Stimulated activated CD8-positive, alpha-beta memory T cell treated with anti-CD3 and anti-CD28 coated beads, Interleukin-2, amount 100 ng/mL, for 1 hour (primary cell): ENCODE data around the gene QRICH2.
A peak's percentile ranks its signal among the peaks of the same experiment; 100 is the strongest.
"Not testable (repeated sequence)": the region's sequence is repeated elsewhere in the genome, so short reads cannot be mapped to it uniquely, and the experiment has no call there.

ENCODE experiments used
- DNase-seq, 2 donors: peaks; one replicate each; pipeline ENCODE4 v3.0.0-alpha.2; 2020; ENCODE audit warnings: low read depth in 2 of 2

QRICH2 gene, protein sequence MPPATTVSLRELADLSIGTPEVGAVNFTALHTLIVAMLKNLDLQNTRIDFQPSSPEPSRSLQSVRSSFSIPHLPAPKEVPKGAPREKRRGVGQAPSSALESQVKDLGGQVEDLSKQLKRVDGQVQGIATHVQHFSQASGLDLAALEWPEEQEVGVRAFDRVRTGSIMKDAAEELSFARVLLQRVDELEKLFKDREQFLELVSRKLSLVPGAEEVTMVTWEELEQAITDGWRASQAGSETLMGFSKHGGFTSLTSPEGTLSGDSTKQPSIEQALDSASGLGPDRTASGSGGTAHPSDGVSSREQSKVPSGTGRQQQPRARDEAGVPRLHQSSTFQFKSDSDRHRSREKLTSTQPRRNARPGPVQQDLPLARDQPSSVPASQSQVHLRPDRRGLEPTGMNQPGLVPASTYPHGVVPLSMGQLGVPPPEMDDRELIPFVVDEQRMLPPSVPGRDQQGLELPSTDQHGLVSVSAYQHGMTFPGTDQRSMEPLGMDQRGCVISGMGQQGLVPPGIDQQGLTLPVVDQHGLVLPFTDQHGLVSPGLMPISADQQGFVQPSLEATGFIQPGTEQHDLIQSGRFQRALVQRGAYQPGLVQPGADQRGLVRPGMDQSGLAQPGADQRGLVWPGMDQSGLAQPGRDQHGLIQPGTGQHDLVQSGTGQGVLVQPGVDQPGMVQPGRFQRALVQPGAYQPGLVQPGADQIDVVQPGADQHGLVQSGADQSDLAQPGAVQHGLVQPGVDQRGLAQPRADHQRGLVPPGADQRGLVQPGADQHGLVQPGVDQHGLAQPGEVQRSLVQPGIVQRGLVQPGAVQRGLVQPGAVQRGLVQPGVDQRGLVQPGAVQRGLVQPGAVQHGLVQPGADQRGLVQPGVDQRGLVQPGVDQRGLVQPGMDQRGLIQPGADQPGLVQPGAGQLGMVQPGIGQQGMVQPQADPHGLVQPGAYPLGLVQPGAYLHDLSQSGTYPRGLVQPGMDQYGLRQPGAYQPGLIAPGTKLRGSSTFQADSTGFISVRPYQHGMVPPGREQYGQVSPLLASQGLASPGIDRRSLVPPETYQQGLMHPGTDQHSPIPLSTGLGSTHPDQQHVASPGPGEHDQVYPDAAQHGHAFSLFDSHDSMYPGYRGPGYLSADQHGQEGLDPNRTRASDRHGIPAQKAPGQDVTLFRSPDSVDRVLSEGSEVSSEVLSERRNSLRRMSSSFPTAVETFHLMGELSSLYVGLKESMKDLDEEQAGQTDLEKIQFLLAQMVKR (N-terminal part only)

DNA sequence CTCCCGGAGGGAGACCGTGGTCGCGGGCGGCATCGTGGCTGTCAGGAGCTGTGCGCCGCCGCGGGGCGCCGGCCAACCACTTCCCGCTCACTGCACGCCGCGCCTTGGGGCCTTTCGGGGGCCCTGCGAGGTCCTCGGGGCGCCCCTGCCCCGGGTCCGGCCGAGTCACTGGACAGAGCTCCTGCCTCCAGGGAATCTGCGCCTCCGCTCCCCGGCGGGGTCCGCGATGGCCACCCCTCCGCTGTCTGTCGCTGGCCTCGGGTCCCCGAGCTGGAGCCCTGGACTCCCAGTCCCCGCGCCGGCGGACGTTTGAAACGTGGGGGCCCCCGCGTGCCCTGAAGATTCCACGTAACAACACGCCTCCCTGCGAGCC, at the start of gene QRICH2:
QRICH2 (minus strand) TSS at position 311 of the 373 bp plus-strand sequence; CDS start at position 33, 278 bp downstream.
- no peak for DNase-seq

DNA sequence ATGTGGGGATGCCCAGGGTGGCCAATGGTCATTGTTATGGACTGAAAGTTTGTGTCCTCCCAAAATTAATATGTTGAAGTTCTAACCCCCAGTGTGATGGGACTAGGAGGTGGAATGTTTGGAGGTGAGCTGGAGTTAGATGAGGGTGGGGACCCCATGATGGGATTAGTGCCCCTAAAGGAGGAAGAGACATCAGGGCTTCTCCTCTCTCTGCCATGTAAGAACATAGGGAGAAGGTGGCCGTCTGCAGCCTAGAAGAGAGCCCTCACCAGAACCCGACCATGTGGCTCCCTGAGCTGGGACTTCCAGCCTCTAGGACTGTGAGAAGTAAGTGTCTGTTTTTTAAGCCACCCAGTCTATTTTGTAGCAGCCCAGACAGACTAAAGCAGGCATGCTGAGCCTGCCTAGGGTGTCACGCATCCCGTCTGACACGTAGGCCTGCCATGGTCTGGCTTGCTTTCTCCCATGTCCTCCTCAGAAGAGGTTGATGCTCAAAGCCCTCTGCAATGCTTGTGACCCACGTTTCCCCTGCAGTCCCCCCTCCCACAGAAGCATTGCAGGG, 49.6 kb upstream of the QRICH2 start:
- no peak for DNase-seq

DNA sequence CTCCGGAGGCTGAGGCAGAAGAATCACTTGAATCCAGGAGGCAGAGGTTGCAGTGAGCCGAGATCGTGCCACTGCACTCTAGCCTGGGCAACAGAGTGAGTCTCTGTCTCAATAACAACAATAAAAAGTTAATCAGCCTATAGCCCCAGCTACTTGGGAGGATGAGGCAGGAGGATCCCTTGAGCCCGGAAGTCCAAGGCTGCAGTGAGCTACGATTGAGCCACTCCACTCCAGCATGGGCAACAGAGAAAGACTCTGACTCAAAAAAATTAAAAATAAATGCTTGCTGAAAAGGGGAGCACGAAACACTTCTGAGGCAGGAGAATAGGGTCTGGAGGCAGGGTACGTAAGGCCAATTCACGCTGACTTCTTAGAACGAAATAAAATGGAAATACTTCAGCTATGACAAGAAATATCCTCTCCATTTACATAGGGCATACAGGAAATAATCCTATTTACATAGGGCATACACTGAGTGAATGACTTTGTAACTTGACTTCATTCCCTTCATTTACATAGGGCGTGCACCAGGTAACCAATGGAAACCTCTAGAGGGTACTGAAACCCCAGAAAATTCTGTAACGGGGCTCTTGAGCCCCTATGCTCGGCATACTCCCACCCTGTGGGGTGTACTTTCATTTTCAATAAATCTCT, 48.9 kb upstream of the QRICH2 start:
- no peak for DNase-seq

DNA sequence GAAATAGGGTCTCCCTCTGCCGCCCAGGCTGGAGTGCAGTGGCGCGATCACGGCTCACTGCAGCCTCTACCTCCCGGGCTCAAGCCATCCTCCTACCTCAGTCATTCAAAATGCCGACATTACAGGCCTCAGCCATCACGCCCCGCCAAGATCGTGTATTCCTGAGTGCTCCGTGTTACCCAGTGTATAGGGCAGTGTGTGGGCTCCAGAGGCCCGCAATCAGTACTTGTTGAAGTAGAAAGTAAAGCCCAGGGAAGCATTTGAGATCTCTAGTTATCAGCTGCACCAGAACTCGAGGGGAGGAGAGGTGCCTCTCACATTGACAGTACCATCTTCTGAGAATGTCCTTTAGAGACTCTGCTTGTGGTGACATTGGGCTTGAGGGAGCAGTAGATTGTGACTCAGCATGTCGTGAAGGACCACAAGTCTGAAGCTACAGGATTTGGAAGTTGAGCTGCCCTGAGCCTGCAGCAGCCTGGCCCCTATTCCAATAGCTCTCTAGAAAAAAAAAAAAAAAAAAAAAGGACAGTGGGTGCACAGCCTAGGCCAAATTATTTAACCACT, 46.8 kb upstream of the QRICH2 start:
- DNase-seq, result no peak

DNA sequence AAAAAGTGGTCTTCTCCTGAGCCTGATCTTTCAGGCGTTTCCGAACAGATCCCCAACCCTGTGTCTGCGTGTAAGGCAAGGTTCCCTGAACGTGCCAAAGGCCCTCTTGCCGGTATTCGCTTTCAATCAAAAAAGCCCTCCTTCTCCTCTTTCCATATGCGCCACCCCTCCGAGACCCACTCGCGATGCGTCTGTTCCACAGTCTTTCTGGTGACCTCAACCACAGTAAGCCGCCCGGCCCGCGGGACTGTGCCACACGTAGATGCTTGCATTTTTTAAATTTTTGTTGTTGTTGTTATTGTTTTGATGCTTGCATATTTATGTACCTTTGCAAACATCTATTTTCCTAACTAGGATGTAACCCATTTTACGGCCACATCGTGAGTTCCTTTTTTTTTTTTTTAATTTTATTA, 46.2 kb upstream of the QRICH2 start:
- DNase-seq, result no peak

DNA sequence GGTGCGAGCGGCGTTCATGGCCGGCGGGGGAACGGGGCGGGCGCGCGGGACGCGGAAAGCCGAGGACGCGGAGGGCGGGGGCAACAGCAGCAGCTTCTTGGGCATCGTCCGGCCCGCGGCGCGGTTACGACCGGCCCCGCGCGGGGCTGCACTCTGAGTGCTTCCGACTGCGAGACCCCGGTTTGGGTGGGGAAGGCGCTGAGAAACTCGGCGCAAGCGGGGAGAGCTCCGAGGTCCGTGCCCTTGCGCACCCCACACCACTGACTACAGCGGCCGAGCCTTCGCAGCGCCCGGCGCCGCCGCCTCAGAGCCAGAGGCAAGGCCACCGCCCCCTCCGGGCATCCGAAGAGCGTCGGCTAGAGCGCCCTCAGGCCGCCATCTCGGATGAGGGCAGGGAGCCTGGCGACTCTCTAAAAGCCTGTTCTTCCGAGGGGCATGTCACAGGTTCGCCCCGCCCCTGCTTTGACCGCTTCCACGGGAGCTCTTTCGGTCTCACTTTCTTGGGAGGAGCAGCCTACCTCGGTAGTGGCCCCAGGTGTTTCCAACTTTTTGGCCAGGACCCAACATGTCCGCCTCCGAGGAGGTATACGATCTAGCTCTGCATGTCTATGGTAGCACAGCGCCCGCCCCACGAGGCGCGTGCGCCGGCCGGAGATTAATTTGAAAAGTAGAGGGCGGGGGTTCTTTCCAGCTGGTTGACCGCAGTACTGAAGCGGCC, 45.7 kb upstream of the QRICH2 start, which contains the start of gene PRPSAP1:
PRPSAP1 (minus strand) TSS at position 318 of the 718 bp plus-strand sequence; CDS start at position 105, 213 bp downstream.
- peak; percentile 54 to 59 for DNase-seq

DNA sequence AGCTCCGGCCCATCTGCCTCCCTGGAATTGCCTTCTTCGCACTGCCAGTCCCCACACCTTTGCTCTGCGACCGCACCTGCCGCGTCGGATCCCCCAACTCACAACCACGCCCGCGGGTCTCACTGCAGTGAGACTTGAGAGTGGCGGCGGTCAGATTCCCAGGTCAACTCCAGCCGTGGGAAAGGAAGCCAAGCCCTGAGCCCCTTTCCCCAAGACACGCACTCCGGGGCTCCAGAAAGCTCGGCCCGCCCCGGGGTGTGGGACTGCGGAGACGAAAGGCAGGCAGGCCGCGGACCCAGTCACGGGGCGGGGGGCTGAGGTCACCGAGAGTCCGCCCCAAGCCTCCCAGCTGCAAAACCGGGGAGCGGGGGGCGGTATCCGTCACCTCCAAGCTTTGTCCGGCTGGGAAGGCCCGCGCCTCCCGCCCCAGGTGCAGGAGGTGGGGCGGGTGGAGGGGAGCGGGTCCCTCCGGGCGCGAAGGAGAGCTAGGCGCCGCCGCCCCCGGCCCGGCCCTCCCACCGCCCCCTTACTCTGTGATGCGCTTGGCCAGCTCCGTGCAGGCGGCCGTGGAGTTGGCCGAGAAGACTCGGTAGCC, 45.0 kb upstream of the QRICH2 start:
- DNase-seq, result no peak

DNA sequence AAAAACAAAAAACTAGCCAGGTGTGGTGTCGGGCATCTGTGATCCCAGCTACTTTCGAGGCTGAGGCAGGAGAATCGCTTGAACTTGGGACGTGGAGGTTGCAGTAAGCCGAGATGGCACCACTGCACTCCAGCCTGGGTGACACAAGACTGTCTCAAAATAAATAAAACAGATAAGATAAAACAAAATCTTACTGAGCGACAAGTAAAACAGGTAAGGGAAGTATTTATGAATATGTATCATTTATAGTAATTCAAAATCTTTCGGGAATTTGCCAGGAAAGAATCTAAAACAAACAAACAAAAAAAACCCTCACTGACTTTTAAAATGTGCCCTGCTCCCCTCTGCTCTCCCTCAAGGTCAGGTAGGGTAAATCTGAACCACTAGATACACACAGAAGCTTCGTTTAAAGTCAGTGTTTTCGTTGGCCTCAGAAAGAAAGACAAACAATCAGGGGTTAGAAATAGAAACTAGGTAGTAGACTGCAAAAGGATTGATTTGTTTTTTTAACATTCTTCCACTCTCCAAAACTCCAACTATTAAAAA, 43.5 kb upstream of the QRICH2 start:
- DNase-seq, result no peak

DNA sequence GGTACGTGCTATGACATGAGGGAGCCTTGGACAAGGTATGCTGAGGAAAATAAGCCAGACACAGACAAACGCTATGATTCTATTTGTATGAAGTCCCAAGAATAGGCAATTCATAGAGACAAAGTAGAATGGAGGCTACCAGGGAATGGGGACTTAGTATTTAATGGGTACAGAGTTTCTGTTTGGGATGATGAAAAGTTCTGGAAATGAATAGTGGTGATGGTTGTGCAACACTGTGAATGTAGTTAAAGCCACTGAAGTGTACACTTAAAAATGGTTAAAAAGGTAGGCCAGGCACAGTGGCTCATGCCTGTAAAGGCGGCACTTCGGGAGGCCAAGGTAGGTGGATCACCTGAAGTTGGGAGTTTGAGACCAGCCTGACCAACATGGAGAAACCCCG, 42.4 kb upstream of the QRICH2 start:
- DNase-seq, result no peak

DNA sequence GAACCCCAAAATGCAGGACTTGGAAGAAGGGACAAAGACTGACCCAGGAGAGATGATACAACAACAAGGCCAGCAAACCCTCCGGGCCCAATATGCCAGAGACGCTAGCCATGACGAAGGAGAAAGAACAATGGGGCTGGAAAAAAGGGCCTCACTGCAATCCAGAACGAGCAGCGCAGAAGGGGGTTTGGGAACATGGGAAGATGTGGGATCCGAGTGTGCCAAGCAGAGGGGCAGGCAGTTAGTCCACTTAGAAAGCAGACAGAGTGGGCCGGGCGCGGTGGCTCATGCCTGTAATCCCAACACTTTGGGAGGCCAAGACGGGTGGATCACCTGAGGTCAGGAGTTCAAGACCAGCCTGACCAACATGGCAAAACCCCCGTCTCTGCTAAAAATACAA, 38.9 kb upstream of the QRICH2 start:
- DNase-seq, result not testable (repeated sequence)

DNA sequence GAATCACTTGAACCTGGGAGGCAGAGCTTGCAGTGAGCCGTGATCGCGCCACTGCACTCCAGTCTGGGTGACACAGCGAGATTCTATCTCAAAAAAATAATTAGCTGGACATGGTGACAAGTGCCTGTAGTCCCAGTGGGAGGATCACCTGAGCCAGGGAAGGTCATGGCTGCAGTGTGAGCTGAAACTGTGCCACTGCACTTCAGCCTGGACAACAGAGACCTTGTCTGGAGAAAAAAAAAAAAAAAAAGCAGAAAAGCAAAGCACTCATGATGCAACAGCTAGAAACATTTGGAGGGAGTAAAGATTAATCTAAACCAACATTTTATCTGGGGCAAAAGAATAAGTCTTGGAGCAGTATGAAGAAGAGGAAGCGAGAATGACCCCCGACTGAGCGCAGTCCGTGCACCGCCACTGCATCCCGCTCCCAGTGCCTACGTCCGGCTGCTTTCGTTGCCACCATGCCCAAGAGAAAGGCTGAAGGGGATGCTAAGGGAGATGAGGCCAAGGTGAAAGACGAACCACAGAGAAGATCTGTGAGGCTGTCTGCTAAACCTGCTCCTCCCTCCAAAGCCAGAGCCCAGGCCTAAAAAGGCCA, 37.4 kb upstream of the QRICH2 start:
- no peak for DNase-seq

DNA sequence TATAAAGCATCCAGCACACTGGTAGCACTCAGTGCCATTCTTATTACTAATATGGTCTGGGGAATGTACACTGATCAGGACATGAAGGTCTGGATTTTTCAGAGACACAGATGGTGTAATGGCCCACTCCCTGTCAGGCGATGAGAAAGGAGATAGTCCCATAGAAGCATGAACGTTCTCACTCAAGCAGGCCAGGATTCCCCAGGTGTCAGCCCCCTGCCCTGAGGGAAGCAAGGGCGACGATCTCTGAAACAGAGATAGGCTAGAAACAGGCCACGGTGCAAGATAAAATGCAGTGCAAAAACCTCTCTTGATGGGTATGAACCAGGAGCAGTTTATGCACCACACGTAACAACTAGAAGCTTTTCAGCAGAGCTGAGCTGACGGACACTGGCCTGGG, 35.0 kb upstream of the QRICH2 start:
- DNase-seq, result no peak

DNA sequence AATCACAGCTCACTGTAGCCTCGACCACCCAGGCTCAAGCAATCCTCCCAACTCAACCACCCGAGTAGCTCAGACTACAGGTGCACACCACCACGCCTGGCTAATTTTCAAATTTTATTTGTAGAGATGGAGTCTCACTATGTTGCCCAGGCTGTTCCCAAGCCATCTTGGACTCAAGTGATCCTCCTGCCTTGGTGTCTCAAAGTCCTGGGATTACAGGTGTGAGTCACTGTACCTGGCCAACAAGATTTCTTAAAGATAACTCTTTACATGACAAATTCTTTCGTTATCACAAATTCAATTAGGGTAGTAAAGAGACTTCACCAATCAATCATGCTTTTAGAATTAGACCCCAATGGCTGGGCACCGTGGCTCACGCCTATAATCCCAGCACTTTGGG, 33.2 kb upstream of the QRICH2 start:
- DNase-seq, result no peak

DNA sequence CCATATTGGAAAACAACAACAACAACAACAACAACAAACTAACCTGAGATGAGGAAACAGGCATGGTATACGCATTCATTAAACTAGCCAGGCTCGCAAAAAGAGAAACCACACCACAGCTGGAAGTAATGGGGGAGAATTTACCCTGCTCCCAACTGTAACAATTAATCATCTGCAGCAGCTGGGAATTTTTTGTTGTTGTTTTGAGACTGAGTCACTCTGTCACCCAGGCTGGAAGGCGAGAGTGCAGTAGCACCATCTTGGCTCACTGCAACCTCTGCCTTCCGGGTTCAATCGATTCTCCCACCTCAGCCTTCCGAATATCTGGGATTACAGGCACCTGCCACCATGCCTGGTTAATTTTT, 29.3 kb upstream of the QRICH2 start:
- DNase-seq, result no peak

DNA sequence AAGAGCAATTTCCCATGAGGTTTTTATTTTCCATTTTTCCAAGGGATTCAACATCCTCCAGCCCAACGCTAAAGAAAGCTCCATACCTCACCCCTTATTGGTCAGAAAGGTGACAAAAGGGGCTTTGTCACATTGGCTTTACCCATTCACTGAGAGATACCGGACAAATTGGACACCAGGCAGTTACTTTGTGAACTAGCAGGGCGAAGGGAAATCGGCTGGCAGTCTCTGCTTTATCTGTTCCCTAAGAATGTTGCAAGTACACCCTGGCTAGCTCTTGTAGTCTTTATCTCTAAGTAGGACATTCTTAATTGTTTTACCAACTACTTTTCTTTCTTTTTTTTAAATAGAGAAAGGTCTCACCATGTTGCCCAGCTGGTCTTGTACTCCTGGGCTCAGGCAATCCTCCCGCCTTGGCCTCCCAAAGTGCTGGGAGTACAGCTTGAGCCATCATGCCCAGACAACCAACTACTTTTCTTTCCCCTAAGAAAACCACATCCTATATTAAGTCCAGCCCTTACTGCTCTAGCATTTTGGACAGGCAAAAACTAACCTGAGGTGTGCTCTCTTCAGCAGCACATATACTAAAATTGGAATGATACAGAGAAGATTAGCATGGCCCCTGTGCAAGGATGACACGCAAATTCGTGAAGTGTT, 28.8 kb upstream of the QRICH2 start:
- DNase-seq, result no peak

DNA sequence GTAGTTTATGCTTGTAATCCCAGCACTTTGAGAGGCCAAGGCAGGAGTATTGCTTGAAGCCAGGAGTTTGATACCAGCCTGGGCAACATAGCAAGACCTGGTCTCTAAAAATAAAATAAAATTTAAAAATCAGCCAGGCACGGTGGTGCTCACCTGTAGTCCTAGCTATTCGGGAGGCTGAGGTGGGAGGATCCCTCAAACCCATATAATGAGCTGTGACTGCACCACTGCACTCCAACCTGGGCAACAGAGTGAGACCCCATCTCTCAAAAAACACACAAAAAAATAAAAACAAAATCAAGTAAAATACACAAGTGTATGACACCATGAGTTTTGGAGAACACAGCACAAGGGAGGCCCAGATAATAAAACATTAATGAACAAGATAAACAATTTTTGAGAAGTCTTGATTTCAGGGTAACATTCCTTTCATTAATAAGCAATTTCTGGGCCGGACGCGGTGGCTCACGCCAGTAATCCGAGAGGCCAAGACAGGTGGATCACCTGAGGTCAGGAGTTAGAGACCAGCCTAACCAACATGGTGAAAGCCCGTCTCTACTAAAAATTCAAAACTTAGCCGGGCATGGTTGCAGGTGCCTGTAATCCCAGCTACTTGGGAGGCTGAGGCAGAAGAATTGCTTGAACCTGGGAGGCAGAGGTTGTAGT, 27.8 kb upstream of the QRICH2 start:
- DNase-seq, result no peak

DNA sequence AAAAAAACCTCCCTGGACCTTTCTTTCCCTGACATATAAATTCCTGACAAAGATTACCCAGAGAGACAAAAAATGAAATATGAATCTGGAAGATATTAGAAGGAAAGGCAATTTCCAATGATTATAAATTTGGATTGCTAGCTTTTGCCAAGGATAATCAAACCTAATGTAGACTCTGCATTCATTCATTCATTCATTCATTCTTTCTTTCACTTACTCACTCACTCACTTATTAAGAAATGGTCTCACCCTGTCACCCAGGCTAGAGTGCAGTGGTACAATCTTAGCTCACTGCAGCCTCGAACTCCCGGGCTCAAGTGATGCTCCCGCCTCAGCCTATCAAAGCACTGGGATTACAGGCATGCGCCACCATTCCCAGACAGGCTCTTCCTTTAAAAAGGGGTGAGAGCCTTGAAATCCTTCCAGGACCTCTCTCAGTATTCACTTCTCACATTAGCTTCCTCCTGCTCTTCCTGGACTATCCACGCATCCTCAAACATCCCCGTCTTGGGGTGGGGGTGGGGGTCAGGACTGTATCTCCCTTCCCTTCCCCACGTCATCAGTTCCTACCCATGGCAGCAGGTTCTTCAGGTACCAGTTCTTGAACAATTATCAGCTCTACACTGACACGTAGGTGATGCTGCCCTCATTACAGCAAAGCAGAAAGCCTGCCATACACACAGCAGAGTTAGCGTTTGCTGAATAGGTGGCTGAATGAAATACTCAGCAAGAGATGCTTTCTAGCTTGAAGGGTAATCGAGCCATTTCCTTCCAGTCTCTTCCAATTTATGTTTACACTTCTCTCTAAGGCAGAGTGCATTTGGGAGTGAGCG, 25.8 kb upstream of the QRICH2 start:
- DNase-seq, result no peak
